WTC11 (cell line): ENCODE results near the gene MOCS1.

Experiments used
- ARID4B ChIP-seq: sonication (generic); formaldehyde crosslinking; IDR thresholded peaks from 2 replicates; pipeline ENCODE4 v1.8.0; 2023; ENCODE audit warnings: missing genetic modification reagents, mild to moderate bottlenecking, borderline replicate concordance
- CREM ChIP-seq: sonication (generic); formaldehyde crosslinking; IDR thresholded peaks from 2 replicates; pipeline ENCODE4 v1.8.1; 2022; ENCODE audit warnings: mild to moderate bottlenecking, missing genetic modification reagents, moderate library complexity
- CTCF ChIP-seq: fragments of 200-600 bp; IDR thresholded peaks from 2 replicates; pipeline ENCODE4 v1.8.0; 2022; ENCODE audit warnings: antibody characterized with exemption
- E2F1 ChIP-seq: sonication (generic); formaldehyde crosslinking; IDR thresholded peaks from 2 replicates; pipeline ENCODE4 v1.8.0; 2022; ENCODE audit warnings: mild to moderate bottlenecking, missing genetic modification reagents
- FOXJ3 ChIP-seq: sonication (generic); formaldehyde crosslinking; IDR thresholded peaks from 2 replicates; pipeline ENCODE4 v1.9.0; 2021; ENCODE audit warnings: missing genetic modification reagents, mild to moderate bottlenecking, borderline replicate concordance
- FOXP1 ChIP-seq: sonication (generic); formaldehyde crosslinking; IDR thresholded peaks from 2 replicates; pipeline ENCODE4 v1.8.0; 2022; ENCODE audit warnings: missing genetic modification reagents, mild to moderate bottlenecking, moderate library complexity, borderline replicate concordance
- JUN ChIP-seq: sonication (generic); formaldehyde crosslinking; IDR thresholded peaks from 2 replicates; pipeline ENCODE4 v1.8.0; 2023; ENCODE audit warnings: mild to moderate bottlenecking, missing genetic modification reagents
- KAT7 ChIP-seq: sonication (generic); formaldehyde crosslinking; IDR thresholded peaks from 2 replicates; pipeline ENCODE4 v1.8.1; 2023; ENCODE audit warnings: missing genetic modification reagents, mild to moderate bottlenecking, borderline replicate concordance
- SMAD3 ChIP-seq: sonication (generic); formaldehyde crosslinking; IDR thresholded peaks from 2 replicates; pipeline ENCODE4 v1.8.0; 2022; ENCODE audit warnings: missing genetic modification reagents, mild to moderate bottlenecking, borderline replicate concordance
- TCF7 ChIP-seq: sonication (generic); formaldehyde crosslinking; IDR thresholded peaks from 2 replicates; pipeline ENCODE4 v1.8.0; 2022; ENCODE audit warnings: mild to moderate bottlenecking, low read depth, missing genetic modification reagents, moderate library complexity
- TP53 ChIP-seq: sonication (generic); formaldehyde crosslinking; IDR thresholded peaks from 2 replicates; pipeline ENCODE4 v1.8.1; 2023; ENCODE audit warnings: mild to moderate bottlenecking, missing genetic modification reagents
- USF2 ChIP-seq: sonication (generic); formaldehyde crosslinking; IDR thresholded peaks from 2 replicates; pipeline ENCODE4 v1.8.1; 2023; ENCODE audit warnings: mild to moderate bottlenecking, missing genetic modification reagents, moderate library complexity
- ZNF317 ChIP-seq: sonication (generic); formaldehyde crosslinking; IDR thresholded peaks from 2 replicates; pipeline ENCODE4 v1.8.1; 2023; ENCODE audit warnings: low read depth, mild to moderate bottlenecking, moderate library complexity, missing genetic modification reagents, borderline replicate concordance
- TF ChIP-seq, protein P1 (sequence below): sonication (generic); formaldehyde crosslinking; IDR thresholded peaks from 2 replicates; pipeline ENCODE4 v1.8.0; 2022; ENCODE audit warnings: mild to moderate bottlenecking, missing genetic modification reagents

DNA sequence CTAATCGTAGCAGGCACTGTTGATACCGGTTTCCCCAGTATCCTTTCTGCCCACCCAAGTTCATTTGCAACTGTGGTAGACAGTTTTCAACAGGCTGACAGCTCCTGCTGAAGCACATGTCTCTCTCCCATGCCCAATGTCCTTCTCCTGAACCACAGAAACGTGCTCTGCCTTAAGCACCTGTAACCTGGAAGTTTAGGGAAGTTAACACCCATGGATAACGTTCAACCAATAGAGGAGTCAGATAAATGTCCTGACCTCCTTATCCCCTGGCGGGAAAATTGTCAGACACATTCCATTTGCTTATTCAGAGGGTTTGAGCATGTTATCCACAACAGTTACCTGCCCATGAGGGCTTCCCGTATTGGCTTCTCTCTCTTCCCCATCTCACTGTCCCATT, 29.8 kb upstream of the MOCS1 start:
- TF ChIP-seq CTCF (no peak), ARID4B (CRISPR knock-in tag) (no peak), TCF7 (CRISPR knock-in tag) (no peak), TP53 (CRISPR knock-in tag) (no peak), JUN (CRISPR knock-in tag) (no peak), USF2 (CRISPR knock-in tag) (no peak), E2F1 (no peak), FOXJ3 (no peak), SMAD3 (CRISPR knock-in tag) (no peak), CREM (CRISPR knock-in tag) (no peak), ZNF317 (CRISPR knock-in tag) (no peak), KAT7 (CRISPR knock-in tag) (no peak), FOXP1 (CRISPR knock-in tag) (no peak)
- TF ChIP-seq, protein P1, sequence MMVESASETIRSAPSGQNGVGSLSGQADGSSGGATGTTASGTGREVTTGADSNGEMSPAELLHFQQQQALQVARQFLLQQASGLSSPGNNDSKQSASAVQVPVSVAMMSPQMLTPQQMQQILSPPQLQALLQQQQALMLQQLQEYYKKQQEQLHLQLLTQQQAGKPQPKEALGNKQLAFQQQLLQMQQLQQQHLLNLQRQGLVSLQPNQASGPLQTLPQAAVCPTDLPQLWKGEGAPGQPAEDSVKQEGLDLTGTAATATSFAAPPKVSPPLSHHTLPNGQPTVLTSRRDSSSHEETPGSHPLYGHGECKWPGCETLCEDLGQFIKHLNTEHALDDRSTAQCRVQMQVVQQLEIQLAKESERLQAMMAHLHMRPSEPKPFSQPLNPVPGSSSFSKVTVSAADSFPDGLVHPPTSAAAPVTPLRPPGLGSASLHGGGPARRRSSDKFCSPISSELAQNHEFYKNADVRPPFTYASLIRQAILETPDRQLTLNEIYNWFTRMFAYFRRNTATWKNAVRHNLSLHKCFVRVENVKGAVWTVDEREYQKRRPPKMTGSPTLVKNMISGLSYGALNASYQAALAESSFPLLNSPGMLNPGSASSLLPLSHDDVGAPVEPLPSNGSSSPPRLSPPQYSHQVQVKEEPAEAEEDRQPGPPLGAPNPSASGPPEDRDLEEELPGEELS (CRISPR knock-in tag): no peak
